NCI-H187 treated with DMSO at 0.1 percent for 48 hours (cell line): ENCODE measurements around the gene TAF9B.
A peak's percentile ranks its signal among the peaks of the same experiment; 100 is the strongest.
"Not testable (repeated sequence)": the region's sequence is repeated elsewhere in the genome, so short reads cannot be mapped to it uniquely, and the experiment has no call there.

ENCODE experiments used
- DNase-seq: peaks from one replicate; lab custom pipeline; 2025; lab: John Stamatoyannopoulos, UW

The TAF9B gene

GRCh38 chrX:78116365-78116764 lies 23.1 kb downstream of the TAF9B start:
- no peak for DNase-seq

- DNase-seq, result no peak
Measured at GRCh38 chrX:78111140-78111931, 28.1 kb downstream of the TAF9B start.

- no peak for DNase-seq
Measured at GRCh38 chrX:78109458-78109857, 30.0 kb downstream of the TAF9B start.

DNA sequence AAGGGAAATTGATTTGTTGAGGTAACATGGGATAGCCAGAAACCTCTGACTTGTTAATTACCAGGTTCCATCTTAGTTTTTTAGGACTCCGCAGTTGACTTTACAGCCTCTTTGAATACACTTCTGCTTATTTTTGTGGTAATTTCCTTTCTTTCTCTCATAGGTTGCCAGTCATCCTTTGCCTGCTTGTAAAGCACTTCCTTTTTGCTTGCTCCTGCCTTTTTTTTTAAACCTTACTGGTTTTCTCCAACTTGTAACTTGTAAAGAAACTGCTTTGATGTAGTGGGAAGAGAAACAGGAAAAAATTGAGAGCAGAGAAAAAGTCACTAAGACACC lies 32.8 kb downstream of the TAF9B start:
- DNase-seq, result no peak

DNA sequence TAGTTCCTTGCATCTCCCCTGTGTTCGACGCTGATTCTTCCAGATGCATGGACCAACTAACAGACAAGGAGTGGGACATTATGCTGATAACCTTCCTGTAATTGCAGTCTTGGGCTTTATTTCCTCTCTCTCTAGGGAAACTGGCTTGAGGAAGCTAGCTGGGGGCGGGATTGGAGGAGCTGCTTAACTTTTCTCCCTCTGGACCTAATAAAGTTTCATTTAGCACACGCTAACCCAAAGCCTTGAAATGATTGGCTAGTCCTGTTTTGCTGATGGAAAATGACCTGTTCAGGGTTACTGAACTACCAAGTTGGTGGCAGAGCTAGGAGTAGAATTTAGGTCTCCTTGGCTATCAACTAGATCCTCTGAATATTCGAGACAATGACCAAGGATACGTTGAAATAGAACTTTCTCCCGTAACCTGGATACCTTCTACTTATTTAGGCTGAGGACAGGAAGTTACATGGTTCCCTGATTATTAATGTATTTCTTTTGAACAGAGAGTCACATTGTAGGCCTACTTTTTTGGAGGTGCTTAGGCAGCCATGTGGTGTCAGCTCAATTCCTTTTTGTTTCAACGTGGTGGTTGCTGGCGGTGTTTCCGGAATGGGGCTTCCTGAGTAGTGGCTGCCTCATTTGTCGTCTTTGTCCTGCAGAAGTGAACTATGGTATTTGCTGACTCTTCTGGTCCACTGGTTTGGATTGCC lies 33.4 kb downstream of the TAF9B start:
- no peak for DNase-seq

GRCh38 chrX:78104447-78105176 lies 34.8 kb downstream of the TAF9B start:
- no peak for DNase-seq

DNA sequence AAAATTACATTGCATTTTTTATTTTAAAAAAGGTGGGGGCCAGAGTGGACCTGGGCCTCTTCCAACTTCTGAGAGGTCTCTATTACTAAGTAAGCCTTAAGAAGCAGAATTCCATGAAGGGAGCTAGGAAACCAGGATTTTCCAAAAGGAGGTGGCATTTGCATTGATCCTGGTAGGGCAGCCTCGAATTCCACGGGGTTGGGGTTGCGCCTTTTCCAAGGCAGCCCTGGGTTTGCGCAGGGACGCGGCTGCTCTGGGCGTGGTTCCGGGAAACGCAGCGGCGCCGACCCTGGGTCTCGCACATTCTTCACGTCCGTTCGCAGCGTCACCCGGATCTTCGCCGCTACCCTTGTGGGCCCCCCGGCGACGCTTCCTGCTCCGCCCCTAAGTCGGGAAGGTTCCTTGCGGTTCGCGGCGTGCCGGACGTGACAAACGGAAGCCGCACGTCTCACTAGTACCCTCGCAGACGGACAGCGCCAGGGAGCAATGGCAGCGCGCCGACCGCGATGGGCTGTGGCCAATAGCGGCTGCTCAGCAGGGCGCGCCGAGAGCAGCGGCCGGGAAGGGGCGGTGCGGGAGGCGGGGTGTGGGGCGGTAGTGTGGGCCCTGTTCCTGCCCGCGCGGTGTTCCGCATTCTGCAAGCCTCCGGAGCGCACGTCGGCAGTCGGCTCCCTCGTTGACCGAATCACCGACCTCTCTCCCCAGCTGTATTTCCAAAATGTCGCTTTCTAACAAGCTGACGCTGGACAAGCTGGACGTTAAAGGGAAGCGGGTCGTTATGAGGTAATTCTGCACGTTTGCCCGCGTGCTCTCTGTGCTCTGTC lies 35.6 kb downstream of the TAF9B start, which contains the start of gene PGK1:
Gene PGK1 (plus strand): TSS at position 626 of the 824 bp plus-strand sequence. CDS start 93 bp downstream, at position 719.
- DNase-seq, result peak; percentile 44

DNA sequence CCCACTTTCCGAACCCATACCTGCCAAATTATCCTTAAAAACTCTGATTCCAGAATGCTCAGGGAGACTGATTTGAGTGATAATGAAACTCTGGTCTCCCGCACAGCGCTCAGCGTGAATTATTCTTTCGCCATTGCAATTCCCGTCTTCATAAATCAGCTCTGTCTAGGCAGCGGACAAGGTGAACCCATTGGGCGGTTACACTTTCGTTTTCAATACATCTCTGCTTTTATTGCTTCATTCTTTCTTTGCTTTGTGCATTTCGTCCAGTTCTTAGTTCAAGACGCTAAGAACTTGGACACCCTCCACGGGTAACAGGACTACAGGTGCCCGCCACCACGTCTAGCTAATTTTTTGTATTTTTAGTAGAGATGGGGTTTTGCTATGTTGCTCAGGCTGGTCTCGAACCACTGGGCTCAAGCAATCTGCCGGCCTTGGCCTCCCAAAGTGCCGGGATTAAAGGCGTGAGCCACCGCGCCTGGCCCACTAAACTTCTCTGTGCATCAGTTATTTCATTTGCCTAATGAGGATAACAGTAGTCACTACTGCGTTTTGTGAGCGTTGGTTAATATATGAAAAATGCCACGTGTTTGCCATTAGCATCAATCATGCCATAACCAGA lies 36.3 kb downstream of the TAF9B start:
- no peak for DNase-seq

DNA sequence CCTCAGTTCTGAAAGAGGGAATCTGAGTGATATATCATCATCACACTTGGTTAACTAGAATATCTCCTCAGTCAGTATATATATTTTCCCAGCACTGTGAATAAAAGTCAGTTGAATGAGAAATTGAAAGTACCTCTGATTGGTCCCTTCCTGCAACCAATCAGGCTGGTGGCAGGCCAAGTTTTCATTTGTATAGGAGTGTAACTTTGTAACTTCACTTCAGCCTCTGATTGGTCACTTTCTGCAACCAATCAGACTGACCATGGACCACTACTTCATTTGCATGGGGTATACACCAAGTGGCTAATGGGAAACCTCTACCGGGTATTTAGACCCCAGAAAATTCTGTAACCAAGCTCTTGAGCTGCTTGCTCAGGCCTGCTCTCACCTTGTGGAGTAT lies 37.4 kb downstream of the TAF9B start:
- DNase-seq, result no peak

GRCh38 chrX:78098108-78098507 lies 41.3 kb downstream of the TAF9B start:
- no peak for DNase-seq

DNA sequence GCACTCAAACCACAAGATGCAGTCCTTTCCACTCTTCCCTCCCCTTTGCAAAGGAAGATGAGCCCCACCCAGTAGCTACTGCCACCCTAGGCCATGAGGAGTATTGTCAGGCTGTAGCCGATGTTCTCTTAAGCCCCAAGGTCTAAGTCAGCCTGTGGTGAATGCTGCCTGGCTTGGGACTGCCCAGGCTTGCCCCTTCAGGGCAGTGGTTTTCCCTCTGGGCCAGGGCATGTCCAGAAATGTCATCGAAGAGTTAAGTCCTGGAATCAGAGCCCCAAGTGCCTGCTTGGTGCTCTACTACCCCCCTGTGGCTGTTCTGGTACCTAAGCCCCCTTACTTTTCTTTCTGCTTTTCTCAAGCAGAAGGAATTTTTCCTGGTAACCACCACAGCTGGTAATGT lies 47.2 kb downstream of the TAF9B start:
- no peak for DNase-seq

DNA sequence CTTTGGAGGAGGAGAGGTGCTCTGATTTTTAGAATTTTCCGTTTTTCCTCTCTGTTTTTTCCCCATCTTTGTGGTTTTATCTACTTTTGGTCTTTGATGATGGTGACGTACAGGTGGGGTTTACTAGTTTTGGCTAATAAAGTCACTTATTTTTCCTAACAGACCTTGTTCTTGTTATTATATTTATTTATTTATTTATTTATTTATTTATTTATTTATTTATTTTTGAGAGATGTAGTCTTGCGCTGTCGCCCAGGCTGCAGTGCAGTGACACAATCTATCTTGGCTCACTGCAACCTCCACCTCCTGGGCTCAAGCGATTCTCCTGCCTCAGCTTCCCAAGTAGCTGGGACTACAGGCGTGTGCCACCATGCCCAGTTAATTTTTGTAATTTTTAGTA lies 58.0 kb downstream of the TAF9B start:
- DNase-seq, result not testable (repeated sequence)
